PC-3 (cell line): ENCODE results near the gene TMEM201. TPM values are rescaled to one million over a fixed set of nuclear protein-coding genes. Genes with fewer than 3 reads are reported as not detected.

Experiments
- ATAC-seq: fragments of 200-7000 bp; cut with Tn5 transposase; 2 replicates; pipeline ENCODE4 v1.9.1; 2020; ENCODE audit warnings: mild to moderate bottlenecking, moderate library complexity
- BruUV-seq: library from RNA; stranded (reverse); fragments of 400-500 nt; replicated peaks from 2 replicates; lab custom pipeline; 2021; lab: Mats Ljungman, UMichigan
- CTCF ChIA-PET: fragments of 300-600 bp; sonication (Branson Sonifier 250); formaldehyde crosslinking; loops from one replicate; lab custom pipeline; 2022; ENCODE audit warnings: antibody characterized with exemption; lab: Charles Lee
- POLR2A ChIA-PET: fragments of 300-600 bp; sonication (Branson Sonifier 250); formaldehyde crosslinking; loops from one replicate; lab custom pipeline; 2022; ENCODE audit warnings: antibody characterized with exemption; ENCODE audit not compliant: unreplicated experiment; lab: Charles Lee
- DNase-seq: peaks from one replicate; pipeline ENCODE4 v3.0.0-alpha.2; 2015
- H2AFZ ChIP-seq: fragments of 300-600 bp; sonication (generic); 2 replicates; pipeline ENCODE4 v1.6.0; 2016; ENCODE audit warnings: antibody characterized with exemption, low read length
- H3F3A ChIP-seq: fragments of 300-600 bp; sonication (generic); one replicate; pipeline ENCODE4 v1.6.0; 2017; ENCODE audit warnings: antibody characterized with exemption, low read length, control low read depth, mild to moderate bottlenecking; ENCODE audit not compliant: unreplicated experiment
- H3K27ac ChIP-seq: fragments of 300-600 bp; sonication (generic); 2 replicates; pipeline ENCODE4 v1.5.1; 2016; ENCODE audit warnings: mild to moderate bottlenecking, low read length
- H3K27me3 ChIP-seq: fragments of 300-600 bp; sonication (generic); 2 replicates; pipeline ENCODE4 v1.6.1; 2016; ENCODE audit warnings: low read length, mixed read lengths
- H3K36me3 ChIP-seq: fragments of 300-600 bp; sonication (generic); 2 replicates; pipeline ENCODE4 v1.6.1; 2016; ENCODE audit warnings: low read depth, mixed run types, low read length, mixed read lengths
- H3K4me1 ChIP-seq: fragments of 300-600 bp; sonication (generic); 2 replicates; pipeline ENCODE4 v1.5.1; 2016; ENCODE audit warnings: low read length; ENCODE audit not compliant: insufficient read depth
- H3K4me2 ChIP-seq: fragments of 300-600 bp; sonication (generic); 2 replicates; pipeline ENCODE4 v1.6.0; 2016; ENCODE audit warnings: low read length
- H3K4me3 ChIP-seq: fragments of 300-600 bp; sonication (generic); 2 replicates; pipeline ENCODE4 v1.5.1; 2016; ENCODE audit warnings: mild to moderate bottlenecking, low read length, mixed read lengths
- H3K79me2 ChIP-seq: fragments of 300-600 bp; sonication (generic); 2 replicates; pipeline ENCODE4 v1.6.1; 2017; ENCODE audit warnings: low read length, mixed read lengths
- H3K9ac ChIP-seq: fragments of 300-600 bp; sonication (generic); 2 replicates; pipeline ENCODE4 v1.6.0; 2016; ENCODE audit warnings: mild to moderate bottlenecking, low read length
- H3K9me2 ChIP-seq: fragments of 300-600 bp; sonication (generic); replicated peaks from 2 replicates; pipeline ENCODE4 v1.6.1; 2016; ENCODE audit warnings: mixed run types, low read length, mixed read lengths
- H3K9me3 ChIP-seq: fragments of 300-600 bp; sonication (generic); 2 replicates; pipeline ENCODE4 v1.6.1; 2016; ENCODE audit warnings: low read length, mixed read lengths
- H4K20me1 ChIP-seq: fragments of 300-600 bp; sonication (generic); 2 replicates; pipeline ENCODE4 v1.6.1; 2016; ENCODE audit warnings: low read length, mixed read lengths
- EZH2 ChIP-seq: fragments of 300-600 bp; sonication (generic); IDR thresholded peaks from one replicate; pipeline ENCODE4 v1.6.1; 2017; ENCODE audit warnings: antibody characterized with exemption, mild to moderate bottlenecking, low read length; ENCODE audit not compliant: unreplicated experiment
- EZH2phosphoT487 ChIP-seq: fragments of 300-600 bp; sonication (generic); IDR thresholded peaks from 2 replicates; pipeline ENCODE4 v1.6.1; 2018; ENCODE audit warnings: mild to moderate bottlenecking, antibody characterized with exemption, low read length, borderline replicate concordance
- intact Hi-C: fragments of 100-400 bp; cut with micrococcal nuclease; formaldehyde crosslinking; loops from 2 replicates; pipeline ENCODE4 v1.9.0; 2023
- total RNA-seq: library from RNA; depleted of rRNA; stranded (reverse); fragments of >200 nt; gene quantifications from 2 replicates; pipeline ENCODE4 v1.2.3, GENCODE V29; 2014
- TF ChIP-seq, protein P1 (sequence below): fragments of 300-600 bp; sonication (generic); conservative IDR thresholded peaks from 2 replicates; pipeline ENCODE4 v1.5.1; 2017; ENCODE audit warnings: antibody characterized with exemption, low read depth, mild to moderate bottlenecking, low read length

The TMEM201 gene
- total RNA-seq, 1 experiment from 2014 or later: 13.8 TPM

DNA sequence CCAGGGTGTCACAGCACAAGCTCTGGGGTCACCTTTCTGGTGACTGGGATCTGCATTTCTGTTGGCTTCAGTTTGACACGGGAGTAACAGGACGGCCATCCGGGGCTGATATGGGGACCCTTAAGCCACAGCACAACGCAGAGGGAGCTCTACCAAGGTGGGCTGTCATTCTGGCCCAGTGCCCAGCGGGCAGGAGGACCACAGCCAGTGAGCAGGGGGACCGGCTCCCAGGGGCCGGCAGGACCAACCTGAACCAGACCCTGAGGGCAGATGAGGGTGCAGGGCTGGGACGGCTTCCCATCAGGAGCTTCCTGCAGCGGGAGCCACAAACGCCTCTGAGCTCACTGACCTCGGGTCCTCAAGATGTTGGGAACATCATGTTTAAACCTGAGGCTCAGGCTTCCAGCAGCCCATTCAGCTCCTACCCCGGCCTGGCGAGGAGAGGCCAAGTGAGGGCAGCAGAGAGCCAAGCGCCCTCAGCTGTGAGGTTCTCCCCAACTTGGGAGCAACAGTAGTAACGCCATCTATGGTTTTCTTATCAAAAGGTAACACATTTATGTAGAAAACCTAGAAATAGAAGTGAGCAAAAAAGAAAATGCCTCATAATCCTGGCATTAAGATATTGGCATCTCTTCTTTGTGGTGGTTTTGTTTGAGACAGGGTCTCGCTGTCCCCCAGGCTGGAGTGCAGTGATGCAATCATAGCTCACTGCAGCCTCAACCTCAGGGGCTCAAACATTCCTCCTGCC, 26.8 kb downstream of the TMEM201 start:
- peaks cover 3% of the 10 kb centered on the region; the same call in 1 of the 2 replicates for H3K36me3 ChIP-seq
- no peaks in the 10 kb centered on the region for H4K20me1 ChIP-seq
- no peak overlapping the region for H3K4me2 ChIP-seq
- no peaks in the 10 kb centered on the region for H3F3A ChIP-seq
- H3K79me2 ChIP-seq: no peaks in the 10 kb centered on the region
- intact Hi-C loops: no loop called here
- TF ChIP-seq, protein P1, sequence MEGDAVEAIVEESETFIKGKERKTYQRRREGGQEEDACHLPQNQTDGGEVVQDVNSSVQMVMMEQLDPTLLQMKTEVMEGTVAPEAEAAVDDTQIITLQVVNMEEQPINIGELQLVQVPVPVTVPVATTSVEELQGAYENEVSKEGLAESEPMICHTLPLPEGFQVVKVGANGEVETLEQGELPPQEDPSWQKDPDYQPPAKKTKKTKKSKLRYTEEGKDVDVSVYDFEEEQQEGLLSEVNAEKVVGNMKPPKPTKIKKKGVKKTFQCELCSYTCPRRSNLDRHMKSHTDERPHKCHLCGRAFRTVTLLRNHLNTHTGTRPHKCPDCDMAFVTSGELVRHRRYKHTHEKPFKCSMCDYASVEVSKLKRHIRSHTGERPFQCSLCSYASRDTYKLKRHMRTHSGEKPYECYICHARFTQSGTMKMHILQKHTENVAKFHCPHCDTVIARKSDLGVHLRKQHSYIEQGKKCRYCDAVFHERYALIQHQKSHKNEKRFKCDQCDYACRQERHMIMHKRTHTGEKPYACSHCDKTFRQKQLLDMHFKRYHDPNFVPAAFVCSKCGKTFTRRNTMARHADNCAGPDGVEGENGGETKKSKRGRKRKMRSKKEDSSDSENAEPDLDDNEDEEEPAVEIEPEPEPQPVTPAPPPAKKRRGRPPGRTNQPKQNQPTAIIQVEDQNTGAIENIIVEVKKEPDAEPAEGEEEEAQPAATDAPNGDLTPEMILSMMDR: peak; percentile 83
- TF ChIP-seq EZH2: no peak
- POLR2A ChIA-PET: interaction anchor here (0.6 kb wide), 1 partner anchor 116 kb away, joined by 3 read pairs; no protein-coding TSS in a partner anchor
- ATAC-seq: peak; percentile 92
- CTCF ChIA-PET: interaction anchor here (0.6 kb wide), 1 partner anchor 27 kb away, joined by 4 read pairs; no protein-coding TSS in a partner anchor
- no peaks in the 10 kb centered on the region for H3K9me3 ChIP-seq
- no peaks in the 10 kb centered on the region for H3K27me3 ChIP-seq
- H3K4me3 ChIP-seq: no peak overlapping the region
- no peak overlapping the region for H2AFZ ChIP-seq
- no peak overlapping the region for H3K27ac ChIP-seq
- H3K4me1 ChIP-seq: no peaks in the 10 kb centered on the region
- DNase-seq: peak; percentile 56
- no TSS peak for BruUV-seq
- no peak overlapping the region for H3K9ac ChIP-seq
- H3K9me2 ChIP-seq: no peaks in the 10 kb centered on the region

DNA sequence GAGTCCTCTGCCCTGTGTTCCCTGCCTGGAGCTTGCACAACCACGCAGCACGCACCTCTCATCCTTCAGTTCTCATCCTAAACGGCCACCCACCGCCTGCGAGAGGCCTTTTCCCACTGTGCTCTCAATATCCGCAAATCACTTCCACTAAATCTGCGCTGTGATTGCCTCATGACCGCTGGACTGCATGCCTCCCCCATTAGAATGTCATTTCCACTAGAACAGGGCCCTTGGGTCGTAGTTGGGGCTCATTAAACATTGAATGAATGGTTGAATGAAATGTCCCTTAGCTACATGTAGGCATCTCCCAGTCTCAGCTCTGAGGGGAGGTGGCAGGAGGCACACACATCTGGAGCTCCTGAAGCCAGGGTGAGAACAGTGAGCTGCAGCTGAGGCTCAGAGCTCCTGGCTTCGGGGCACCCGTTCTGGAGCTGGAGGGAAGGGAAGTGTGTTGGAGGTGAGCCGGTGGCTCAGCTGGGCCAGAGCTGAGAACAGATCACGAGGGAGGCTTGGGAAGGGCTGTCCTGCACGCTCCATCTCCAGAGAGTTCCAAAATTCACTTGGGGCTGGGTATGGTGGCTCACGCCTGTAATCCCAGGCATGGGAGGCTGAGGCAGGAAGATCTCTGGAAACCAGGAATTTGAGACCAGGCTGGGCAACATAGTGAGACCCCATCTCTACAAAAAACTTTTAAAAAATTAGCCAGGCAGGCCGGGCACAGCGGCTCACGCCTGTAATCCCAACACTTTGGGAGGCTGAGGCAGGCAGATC, 30.4 kb downstream of the TMEM201 start:
- Histone ChIP-seq H2AFZ (no peak overlapping the region), H4K20me1 (no peaks in the 10 kb centered on the region), H3K4me3 (no peak overlapping the region), H3K4me2 (no peak overlapping the region), H3F3A (no peaks in the 10 kb centered on the region), H3K9me2 (no peaks in the 10 kb centered on the region), H3K27me3 (no peaks in the 10 kb centered on the region), H3K9me3 (no peaks in the 10 kb centered on the region), H3K4me1 (no peaks in the 10 kb centered on the region), H3K79me2 (no peaks in the 10 kb centered on the region), H3K36me3 (no peaks in the 10 kb centered on the region), H3K9ac (no peak overlapping the region), H3K27ac (no peak overlapping the region)
- no TSS peak for BruUV-seq
- TF ChIP-seq, protein P1: no peak
- no peak for TF ChIP-seq EZH2
- TF ChIP-seq EZH2phosphoT487: no peak
- DNase-seq: no peak
- no peak for ATAC-seq
- POLR2A ChIA-PET: no interaction called here
- intact Hi-C loops: no loop called here
- CTCF ChIA-PET: interaction anchor here (0.5 kb wide), 1 partner anchor 32 kb away, joined by 5 read pairs; no protein-coding TSS in a partner anchor
